NCI-H748 (cell line): ENCODE data around the gene ZSCAN10.
"Not testable (repeated sequence)": the region's sequence is repeated elsewhere in the genome, so short reads cannot be mapped to it uniquely, and the experiment has no call there.

Experiments
- DNase-seq: peaks from one replicate; lab custom pipeline; 2025; ENCODE audit not compliant: unreplicated experiment; lab: John Stamatoyannopoulos, UW

The ZSCAN10 gene

GRCh38 chr16:3065069-3065741 lies 33.9 kb downstream of the ZSCAN10 start, which contains the start of gene IL32:
Gene IL32, plus strand, starts transcription at chr16:3065640. Its CDS starts 172 bp downstream, at chr16:3065812.
- no peak for DNase-seq

GRCh38 chr16:3063625-3064386 lies 35.3 kb downstream of the ZSCAN10 start:
- no peak for DNase-seq

DNA sequence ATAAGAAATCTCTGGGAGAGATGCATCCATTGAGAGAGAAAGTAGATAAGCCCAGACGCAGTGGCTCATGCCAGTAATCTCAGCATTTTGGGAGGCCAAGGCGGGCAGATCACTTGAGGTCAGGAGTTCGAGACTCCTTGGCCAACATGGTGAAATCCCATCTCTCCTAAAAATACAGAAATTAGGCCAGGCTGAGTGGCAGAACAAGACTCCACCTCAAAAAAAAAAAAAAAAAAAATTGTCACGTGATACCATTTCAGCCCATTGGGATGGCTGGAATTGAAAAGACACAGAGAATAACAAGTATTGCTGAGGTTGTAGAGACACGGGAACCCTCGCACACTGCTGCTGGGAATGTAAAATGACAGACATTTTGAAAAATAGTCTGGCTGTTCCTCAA lies 36.5 kb downstream of the ZSCAN10 start:
- DNase-seq = no peak

DNA sequence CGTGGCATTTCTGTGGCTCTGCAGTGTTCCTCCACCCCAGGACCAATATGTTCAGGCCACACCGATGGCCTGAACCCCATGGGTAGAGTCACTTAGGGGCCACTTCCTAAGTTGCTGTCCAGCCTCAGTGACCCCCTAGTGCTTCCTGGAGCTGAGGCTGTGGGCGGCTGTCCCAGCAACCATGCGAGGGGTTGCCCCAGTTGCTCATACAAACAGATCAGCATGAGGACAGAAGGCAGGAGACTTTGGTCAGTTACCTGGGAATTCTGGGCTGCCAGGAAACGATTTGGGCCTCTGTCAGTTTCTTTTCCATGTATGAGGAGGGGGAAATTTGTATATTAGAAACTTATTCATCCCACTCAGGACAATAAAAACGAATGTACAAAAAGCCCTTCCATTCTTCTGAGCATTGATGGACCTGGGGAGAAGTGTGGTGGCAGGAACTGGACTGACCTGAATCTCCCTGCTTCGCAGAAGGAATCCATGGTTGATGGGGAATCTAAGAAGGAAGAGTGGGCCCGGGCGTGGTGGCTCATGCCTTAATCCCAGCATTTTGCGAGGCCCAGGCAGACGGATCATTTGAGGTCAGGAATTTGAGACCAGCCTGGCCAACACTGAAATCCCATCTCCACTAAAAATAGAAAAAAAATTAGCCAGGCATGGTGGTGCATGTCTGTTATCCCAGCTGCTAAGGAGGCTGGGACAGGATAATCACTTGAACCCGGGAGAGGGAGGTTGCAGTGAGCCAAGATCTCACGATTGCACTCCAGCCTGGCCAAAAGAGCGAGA lies 38.6 kb downstream of the ZSCAN10 start:
- no peak for DNase-seq

- DNase-seq = no peak
These were observed 39.3 kb downstream of the ZSCAN10 start for GRCh38 chr16:3059723-3060242.

GRCh38 chr16:3059041-3059722 lies 39.9 kb downstream of the ZSCAN10 start:
- peak; percentile 78 for DNase-seq

GRCh38 chr16:3058139-3059030 lies 40.7 kb downstream of the ZSCAN10 start:
- peak; percentile 55 for DNase-seq

DNA sequence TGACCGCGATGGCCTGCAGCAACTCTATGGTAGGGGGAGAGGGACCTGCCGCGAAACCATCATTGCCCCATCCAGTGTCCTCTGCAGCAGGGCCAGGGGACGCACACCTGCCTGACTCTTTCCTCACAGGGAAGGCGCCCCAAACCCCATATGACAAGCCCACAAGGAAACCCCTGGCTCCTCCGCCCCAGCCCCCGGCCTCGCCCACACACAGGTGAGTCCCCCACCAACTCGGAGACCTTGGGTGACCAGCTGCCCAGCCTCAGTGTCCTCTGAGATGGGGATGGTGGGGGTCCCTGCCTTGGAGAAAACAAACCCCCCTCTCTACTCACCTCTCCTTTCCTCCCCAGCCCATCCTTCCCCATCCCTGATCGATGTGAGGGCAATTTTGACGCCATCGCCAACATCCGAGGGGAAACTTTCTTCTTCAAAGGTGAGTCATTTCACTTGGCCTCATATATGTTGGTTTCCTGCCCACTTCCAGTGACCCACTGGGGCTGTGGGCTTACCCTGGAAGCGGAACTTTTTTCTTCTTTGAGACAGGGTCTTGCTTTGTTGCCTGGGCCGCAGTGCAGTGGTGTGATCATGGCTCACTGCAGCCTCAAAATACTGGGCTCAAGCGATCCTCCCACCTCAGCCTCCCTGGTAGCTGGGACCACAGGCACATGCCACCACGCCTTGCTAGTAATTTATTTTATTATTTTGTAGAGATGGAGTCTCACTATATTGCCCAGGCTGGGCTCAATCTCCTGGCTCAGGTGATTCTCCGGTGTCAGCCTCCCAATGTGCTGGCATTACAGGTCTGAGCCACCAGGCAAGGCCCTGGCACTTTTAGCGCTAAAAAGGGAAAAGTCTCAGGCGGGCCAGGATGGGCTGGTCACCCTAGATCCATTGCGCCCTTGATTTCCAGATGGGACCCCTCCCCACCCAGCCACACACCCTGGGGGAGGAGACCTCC lies 41.6 kb downstream of the ZSCAN10 start:
- no peak for DNase-seq

- DNase-seq = no peak
These were observed 42.5 kb downstream of the ZSCAN10 start for GRCh38 chr16:3056336-3057180.

DNA sequence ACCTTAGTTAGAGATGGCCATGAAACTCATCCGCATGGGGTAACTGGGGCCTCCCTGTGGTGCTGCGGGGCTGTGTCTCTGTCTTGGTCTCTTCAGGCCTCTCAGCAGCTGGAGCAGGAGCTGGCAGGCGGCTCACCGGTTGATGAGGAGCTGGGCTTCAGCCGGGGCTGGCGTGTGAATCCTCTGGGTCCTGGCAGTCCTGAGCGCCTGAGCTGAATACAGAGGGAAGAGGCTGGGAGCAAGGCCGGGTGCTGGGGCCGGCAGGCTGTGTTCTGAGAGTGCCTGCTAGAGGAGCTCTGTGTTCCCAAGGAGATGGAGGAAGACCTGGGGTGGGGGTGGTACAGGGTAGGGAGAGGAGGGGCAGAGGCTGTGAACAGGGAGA lies 43.4 kb downstream of the ZSCAN10 start:
- not testable (repeated sequence) for DNase-seq

- no peak for DNase-seq
These were observed 43.9 kb downstream of the ZSCAN10 start for GRCh38 chr16:3054965-3055733.

GRCh38 chr16:3053330-3053710 lies 45.8 kb downstream of the ZSCAN10 start:
- not testable (repeated sequence) for DNase-seq

DNA sequence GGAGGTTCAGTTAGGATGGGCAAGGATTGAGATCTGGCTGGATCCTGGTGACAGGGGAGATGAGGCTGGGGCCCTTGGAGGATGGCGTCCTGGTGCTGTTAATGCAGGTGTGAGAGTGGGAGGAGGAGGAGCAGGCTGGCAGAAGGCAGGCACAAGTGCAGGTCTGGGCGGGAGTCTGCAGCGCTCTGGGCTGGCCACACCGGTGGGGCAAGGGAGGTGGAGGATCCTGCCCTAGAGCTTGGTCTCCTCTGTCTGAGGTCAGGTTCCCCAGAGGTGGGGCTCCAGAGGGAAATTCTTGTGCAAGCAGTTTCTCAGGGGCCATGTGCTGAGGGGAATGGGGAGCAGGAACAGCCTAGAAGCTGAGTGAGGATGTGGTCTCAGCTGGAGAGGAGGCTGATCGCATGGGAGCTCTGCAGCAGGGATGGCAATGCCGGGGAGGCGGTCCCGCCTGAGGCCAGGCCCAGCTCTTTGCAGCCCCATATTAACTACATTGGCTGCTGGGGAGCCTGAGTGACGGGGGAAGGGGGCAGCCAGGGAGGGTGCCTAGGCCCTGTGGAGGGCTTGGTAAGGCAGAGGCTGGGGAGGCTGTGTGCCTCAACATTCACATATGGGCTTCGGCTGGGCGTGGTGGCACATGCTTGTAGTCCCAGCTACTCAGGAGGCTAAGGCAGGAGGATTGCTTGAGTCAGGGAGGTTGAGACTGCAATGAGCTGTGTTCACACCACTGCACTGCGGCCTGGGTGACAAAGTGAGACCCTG lies 46.3 kb downstream of the ZSCAN10 start:
- DNase-seq = not testable (repeated sequence)

DNA sequence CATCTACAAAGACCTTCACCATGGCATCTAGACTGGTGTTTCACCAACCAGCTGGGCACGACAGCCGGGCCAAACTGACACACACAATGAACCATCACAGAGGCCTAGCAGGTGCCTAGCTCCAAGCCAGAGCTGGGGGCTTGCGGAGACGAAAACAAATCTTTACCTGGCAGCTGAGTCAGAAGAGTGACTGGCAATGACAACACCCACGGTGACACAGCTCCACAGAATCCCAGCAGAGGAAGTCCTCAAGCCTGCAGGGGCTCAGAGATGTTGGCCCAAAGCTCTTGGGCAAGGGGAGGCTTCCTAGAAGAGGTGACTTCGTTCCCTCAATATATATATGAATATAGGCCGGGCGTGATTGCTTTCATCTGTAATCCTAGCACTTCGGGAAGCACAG lies 47.6 kb downstream of the ZSCAN10 start:
- no peak for DNase-seq

- DNase-seq = peak; percentile 22
These were observed 48.1 kb downstream of the ZSCAN10 start for GRCh38 chr16:3051009-3051408.

GRCh38 chr16:3050487-3050886 lies 48.6 kb downstream of the ZSCAN10 start:
- no peak for DNase-seq
